HEK293 (cell line): ENCODE data around the gene COPS4.
"Not testable (repeated sequence)": the region's sequence is repeated elsewhere in the genome, so short reads cannot be mapped to it uniquely, and the experiment has no call there.

Experiments used
- CTCF ChIA-PET: fragments of 350-600 bp; formaldehyde crosslinking; extraction: SDS; loops from one replicate; lab custom pipeline; 2021; ENCODE audit warnings: antibody characterized with exemption; lab: Yijun Ruan, JAX
- POLR2A ChIA-PET: fragments of 300-600 bp; formaldehyde crosslinking; extraction: SDS; loops from one replicate; lab custom pipeline; 2020; ENCODE audit warnings: antibody characterized with exemption, inconsistent platforms; lab: Yijun Ruan, JAX
- H3K27ac ChIP-seq: fragments of 200-500 bp; sonication (Bioruptor generic); 2 replicates; pipeline ENCODE4 v1.5.1; 2014; ENCODE audit warnings: low read depth, low read length, control low read depth, inconsistent platforms; ENCODE audit errors: extremely low read depth
- H3K36me3 ChIP-seq, 2 experiments: fragments of 200-500 bp in 1 of 2; sonication (Bioruptor generic) in 1 of 2; 1 replicate in 1 of 2; 2 replicates in 1 of 2; pipeline ENCODE4 v1.5.1; 2014 to 2017; ENCODE audit warnings: inconsistent platforms in 2 of 2, low read length in 2 of 2; ENCODE audit not compliant: control insufficient read depth in 2 of 2, insufficient read depth in 1 of 2
- H3K4me1 ChIP-seq: fragments of 200-500 bp; sonication (Bioruptor generic); 2 replicates; pipeline ENCODE4 v1.5.1; 2014; ENCODE audit warnings: mild to moderate bottlenecking, low read length, inconsistent platforms; ENCODE audit not compliant: control insufficient read depth, insufficient read depth
- H3K4me3 ChIP-seq: 2 replicates; pipeline ENCODE4 v1.5.1; 2011; ENCODE audit warnings: low read depth, mild to moderate bottlenecking, control low read depth, low read length, moderate library complexity
- H3K9me3 ChIP-seq: fragments of 200-500 bp; sonication (Bioruptor generic); 2 replicates; pipeline ENCODE4 v1.5.1; 2014; ENCODE audit warnings: low read depth, low read length, inconsistent platforms; ENCODE audit not compliant: control insufficient read depth, insufficient read depth
- GLI4 ChIP-seq: fragments of 450-650 bp; formaldehyde crosslinking; IDR thresholded peaks from 2 replicates; pipeline ENCODE4 v1.5.1; 2016; ENCODE audit warnings: missing biosample characterization, missing genetic modification characterization
- IKZF3 ChIP-seq: fragments of 450-650 bp; IDR thresholded peaks from 2 replicates; pipeline ENCODE4 v1.5.0; 2018; ENCODE audit warnings: missing biosample characterization, mild to moderate bottlenecking, missing genetic modification characterization, moderate library complexity
- SCRT2 ChIP-seq: fragments of 450-650 bp; formaldehyde crosslinking; IDR thresholded peaks from 2 replicates; pipeline ENCODE4 v1.5.1; 2016; ENCODE audit warnings: missing biosample characterization, missing genetic modification characterization
- ZBTB20 ChIP-seq: fragments of 450-650 bp; formaldehyde crosslinking; IDR thresholded peaks from 2 replicates; pipeline ENCODE4 v1.5.1; 2016; ENCODE audit warnings: missing biosample characterization, missing genetic modification characterization
- ZNF10 ChIP-seq: fragments of 450-650 bp; formaldehyde crosslinking; IDR thresholded peaks from 2 replicates; pipeline ENCODE4 v1.5.1; 2017; ENCODE audit warnings: missing biosample characterization, missing genetic modification characterization
- ZNF26 ChIP-seq: fragments of 450-650 bp; formaldehyde crosslinking; IDR thresholded peaks from 2 replicates; pipeline ENCODE4 v1.5.1; 2016; ENCODE audit warnings: missing biosample characterization, missing genetic modification characterization
- ZNF341 ChIP-seq: fragments of 450-650 bp; formaldehyde crosslinking; IDR thresholded peaks from 2 replicates; pipeline ENCODE4; 2016; ENCODE audit warnings: low read depth, missing biosample characterization, missing genetic modification characterization
- ZNF350 ChIP-seq: fragments of 450-650 bp; formaldehyde crosslinking; IDR thresholded peaks from 2 replicates; pipeline ENCODE4 v1.5.0; 2017; ENCODE audit warnings: missing biosample characterization, mild to moderate bottlenecking, missing genetic modification characterization
- ZNF416 ChIP-seq: fragments of 450-650 bp; formaldehyde crosslinking; IDR thresholded peaks from 2 replicates; pipeline ENCODE4 v1.5.1; 2016; ENCODE audit warnings: missing biosample characterization, missing genetic modification characterization
- ZNF426 ChIP-seq: fragments of 450-650 bp; formaldehyde crosslinking; IDR thresholded peaks from 2 replicates; pipeline ENCODE4 v1.5.1; 2017; ENCODE audit warnings: missing biosample characterization, missing genetic modification characterization, mild to moderate bottlenecking, inconsistent platforms, moderate library complexity
- ZNF433 ChIP-seq: fragments of 450-650 bp; formaldehyde crosslinking; IDR thresholded peaks from 2 replicates; pipeline ENCODE4 v1.5.1; 2016; ENCODE audit warnings: missing biosample characterization, missing genetic modification characterization, low read depth
- ZNF510 ChIP-seq: fragments of 450-650 bp; formaldehyde crosslinking; IDR thresholded peaks from 2 replicates; pipeline ENCODE4 v1.5.1; 2018; ENCODE audit warnings: mild to moderate bottlenecking, missing genetic modification characterization, missing biosample characterization; ENCODE audit not compliant: insufficient replicate concordance
- ZNF558 ChIP-seq: fragments of 450-650 bp; formaldehyde crosslinking; IDR thresholded peaks from 2 replicates; pipeline ENCODE4 v1.5.1; 2016; ENCODE audit warnings: missing biosample characterization, missing genetic modification characterization
- ZNF560 ChIP-seq: fragments of 450-650 bp; formaldehyde crosslinking; IDR thresholded peaks from 2 replicates; pipeline ENCODE4 v1.5.1; 2017; ENCODE audit warnings: missing biosample characterization, missing genetic modification characterization, borderline replicate concordance
- ZNF561 ChIP-seq: fragments of 450-650 bp; IDR thresholded peaks from 2 replicates; pipeline ENCODE4 v1.5.1; 2018; ENCODE audit warnings: missing biosample characterization, missing genetic modification characterization, borderline replicate concordance
- ZNF571 ChIP-seq: fragments of 450-650 bp; formaldehyde crosslinking; IDR thresholded peaks from 2 replicates; pipeline ENCODE4 v1.5.0; 2017; ENCODE audit warnings: missing biosample characterization, missing genetic modification characterization
- ZNF600 ChIP-seq: fragments of 450-650 bp; formaldehyde crosslinking; IDR thresholded peaks from 2 replicates; pipeline ENCODE4 v1.5.1; 2016; ENCODE audit warnings: missing biosample characterization, missing genetic modification characterization
- ZNF629 ChIP-seq: fragments of 450-650 bp; formaldehyde crosslinking; IDR thresholded peaks from 2 replicates; pipeline ENCODE4 v1.5.1; 2017; ENCODE audit warnings: missing biosample characterization, missing genetic modification characterization
- ZNF654 ChIP-seq: fragments of 450-650 bp; formaldehyde crosslinking; IDR thresholded peaks from 2 replicates; pipeline ENCODE4 v1.5.1; 2016; ENCODE audit warnings: low read depth, missing biosample characterization, missing genetic modification characterization
- ZNF670 ChIP-seq: fragments of 450-650 bp; formaldehyde crosslinking; IDR thresholded peaks from 2 replicates; pipeline ENCODE4 v1.5.1; 2016; ENCODE audit warnings: missing biosample characterization, missing genetic modification characterization, low read depth
- ZNF777 ChIP-seq: fragments of 450-650 bp; formaldehyde crosslinking; IDR thresholded peaks from 2 replicates; pipeline ENCODE4 v1.5.1; 2017; ENCODE audit warnings: missing biosample characterization, missing genetic modification characterization, borderline replicate concordance
- TF ChIP-seq, protein P1 (sequence below): fragments of 450-650 bp; formaldehyde crosslinking; IDR thresholded peaks from 2 replicates; pipeline ENCODE4 v1.5.1; 2016; ENCODE audit warnings: missing biosample characterization, missing genetic modification characterization

COPS4 gene

GRCh38 chr4:83071116-83071515 lies 36.1 kb downstream of the COPS4 start:
- CTCF ChIA-PET, result interaction anchor here (0.8 kb wide), 1 partner anchor 210 kb away, joined by 4 read pairs; no protein-coding TSS in a partner anchor
- H3K4me1 ChIP-seq, result no peaks in the 10 kb centered on the region
- H3K4me3 ChIP-seq, result no peak overlapping the region
- H3K27ac ChIP-seq, result no peak overlapping the region
- H3K9me3 ChIP-seq, result no peaks in the 10 kb centered on the region
- no peak for TF ChIP-seq ZNF600 (tag by site-specific recombination)
- TF ChIP-seq ZNF10, result no peak
- no peak for TF ChIP-seq ZNF26 (tag by site-specific recombination)
- no peak for TF ChIP-seq ZNF558 (tag by site-specific recombination)
- TF ChIP-seq IKZF3, result no peak
- TF ChIP-seq ZBTB20 (tag by site-specific recombination), result no peak
- no peak for TF ChIP-seq SCRT2 (tag by site-specific recombination)
- TF ChIP-seq ZNF510 (tag by site-specific recombination), result no peak
- TF ChIP-seq ZNF670 (tag by site-specific recombination), result no peak
- TF ChIP-seq ZNF571 (tag by site-specific recombination), result no peak
- no peak for TF ChIP-seq ZNF777 (tag by site-specific recombination)
- TF ChIP-seq ZNF426, result no peak
- TF ChIP-seq GLI4, result no peak
- no peak for TF ChIP-seq ZNF341
- TF ChIP-seq ZNF629 (tag by site-specific recombination), result no peak
- no peak for TF ChIP-seq ZNF433
- TF ChIP-seq, protein P1, sequence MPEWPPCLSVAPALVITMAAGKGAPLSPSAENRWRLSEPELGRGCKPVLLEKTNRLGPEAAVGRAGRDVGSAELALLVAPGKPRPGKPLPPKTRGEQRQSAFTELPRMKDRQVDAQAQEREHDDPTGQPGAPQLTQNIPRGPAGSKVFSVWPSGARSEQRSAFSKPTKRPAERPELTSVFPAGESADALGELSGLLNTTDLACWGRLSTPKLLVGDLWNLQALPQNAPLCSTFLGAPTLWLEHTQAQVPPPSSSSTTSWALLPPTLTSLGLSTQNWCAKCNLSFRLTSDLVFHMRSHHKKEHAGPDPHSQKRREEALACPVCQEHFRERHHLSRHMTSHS (tag by site-specific recombination), result no peak
- TF ChIP-seq ZNF416 (tag by site-specific recombination), result no peak
- no peak for TF ChIP-seq ZNF560
- no peak for TF ChIP-seq ZNF350 (tag by site-specific recombination)
- POLR2A ChIA-PET, result no interaction called here
- H3K36me3 ChIP-seq, result peaks cover 16 to 66% of the 10 kb centered on the region in 2 experiments

DNA sequence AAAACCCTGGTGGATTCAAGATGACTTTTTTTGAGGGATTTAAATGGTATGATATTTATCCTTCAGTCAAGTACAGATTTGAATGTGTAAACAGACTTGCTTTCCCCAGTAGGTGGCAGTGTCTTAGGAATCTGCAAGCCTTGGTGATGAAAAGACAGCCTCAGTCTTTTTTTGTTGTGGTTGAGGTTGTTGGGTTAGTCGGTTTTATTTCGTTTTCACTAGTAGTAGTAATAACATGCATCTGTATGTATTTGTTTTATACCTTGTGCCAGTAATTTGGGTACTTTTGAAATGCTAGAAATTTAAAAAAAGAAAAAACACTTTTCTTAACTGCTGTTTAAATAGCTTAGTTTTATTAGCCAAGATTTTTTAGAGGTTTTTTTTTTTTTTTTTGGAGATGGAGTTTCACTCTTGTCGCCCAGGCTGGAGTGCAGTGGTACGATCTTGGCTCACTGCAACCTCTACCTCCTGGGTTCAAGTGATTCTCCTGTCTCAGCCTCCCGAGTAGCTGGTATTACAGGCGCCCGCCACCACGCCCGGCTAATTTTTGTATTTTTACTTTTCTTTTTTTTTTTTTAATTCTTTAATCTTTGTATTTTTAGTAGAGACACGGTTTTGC lies 39.2 kb downstream of the COPS4 start:
- POLR2A ChIA-PET, result interaction anchor here (0.6 to 0.7 kb wide), 3 partner anchors 15 to 28 kb away, joined by 4 to 5 read pairs (median 5); no protein-coding TSS in a partner anchor
- CTCF ChIA-PET, result interaction anchor here (0.6 to 1.3 kb wide), 15 partner anchors 9 to 1084 kb away, joined by 3 to 8 read pairs (median 4); no protein-coding TSS in a partner anchor
- Histone ChIP-seq H3K36me3 (peaks cover 6 to 43% of the 10 kb centered on the region in 2 experiments), H3K9me3 (no peaks in the 10 kb centered on the region), H3K27ac (no peak overlapping the region), H3K4me1 (no peaks in the 10 kb centered on the region), H3K4me3 (no peak overlapping the region)
- TF ChIP-seq ZNF561 (no peak), ZNF654 (peak; percentile 24; the same call in 1 of the 2 replicates)

DNA sequence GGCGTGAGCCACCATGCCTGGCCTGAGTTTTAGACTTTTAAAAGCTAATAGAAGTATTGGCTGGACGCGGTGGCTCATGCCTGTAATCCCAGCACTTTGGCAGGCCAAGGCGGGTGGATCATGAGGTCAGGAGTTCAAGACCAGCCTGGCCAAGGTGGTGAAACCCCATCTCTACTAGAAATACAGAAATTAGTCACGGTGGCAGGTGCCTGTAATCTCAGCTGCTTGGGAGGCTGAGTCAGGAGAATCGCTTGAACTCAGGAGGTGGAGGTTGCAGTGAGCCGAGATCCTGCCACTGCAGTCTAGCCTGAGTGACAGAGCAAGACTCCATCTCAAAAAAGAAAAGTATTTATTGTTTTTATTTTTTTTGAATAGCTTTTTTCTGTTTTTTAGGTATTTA lies 39.8 kb downstream of the COPS4 start:
- ChIA-PET CTCF (interaction anchor here (0.6 to 1.3 kb wide), 15 partner anchors 8 to 1084 kb away, joined by 3 to 8 read pairs (median 4); no protein-coding TSS in a partner anchor), POLR2A (interaction anchor here (0.7 kb wide), 1 partner anchor 15 kb away, joined by 5 read pairs; no protein-coding TSS in a partner anchor)
- peaks cover 3 to 37% of the 10 kb centered on the region in 2 experiments for H3K36me3 ChIP-seq
- not testable (repeated sequence) for H3K4me3 ChIP-seq, H3K27ac ChIP-seq, H3K4me1 ChIP-seq, H3K9me3 ChIP-seq
